SK-N-SH (cell line): ENCODE measurements around the gene SPRYD4. TPM values are rescaled to one million over a fixed set of nuclear protein-coding genes. Genes with fewer than 3 reads are reported as not detected.

Experiments
- CTCF ChIA-PET: fragments of 300-600, 350-600 bp; formaldehyde crosslinking; extraction: SDS; loops from one replicate; lab custom pipeline; 2021; lab: Yijun Ruan, JAX
- POLR2A ChIA-PET: fragments of 350-600 bp; sonication (Branson Sonifier 250); formaldehyde crosslinking; extraction: SDS; loops from one replicate; lab custom pipeline; 2020; ENCODE audit warnings: antibody characterized with exemption, inconsistent platforms; lab: Yijun Ruan, JAX
- DNase-seq: peaks from one replicate; pipeline ENCODE4 v3.0.0; 2012
- H2AFZ ChIP-seq: fragments of 200-600 bp; sonication (generic); 2 replicates; pipeline ENCODE4 v1.8.1; 2016; ENCODE audit warnings: antibody characterized with exemption, mild to moderate bottlenecking, low read depth
- H3F3A ChIP-seq: fragments of 200-600 bp; sonication (generic); replicated peaks from 2 replicates; pipeline ENCODE3; 2016; ENCODE audit warnings: antibody characterized with exemption, mild to moderate bottlenecking; ENCODE audit not compliant: insufficient read depth
- H3K27ac ChIP-seq, 2 experiments: fragments of 200-500 bp in 1 of 2; fragments of 200-600 bp in 1 of 2; sonication (Bioruptor generic) in 1 of 2; sonication (generic), shearing (Covaris generic) in 1 of 2; 2 replicates each; pipeline versions ENCODE4 v1.5.1 to v1.6.1; 2014 to 2016; ENCODE audit warnings: low read depth in 2 of 2, inconsistent platforms in 1 of 2, low read length in 1 of 2, mild to moderate bottlenecking in 1 of 2, mixed read lengths in 1 of 2
- H3K27me3 ChIP-seq: fragments of 200-600 bp; sonication (generic), shearing (Covaris generic); 2 replicates; pipeline ENCODE4 v1.6.1; 2016; ENCODE audit warnings: mixed run types; ENCODE audit not compliant: insufficient read depth
- H3K36me3 ChIP-seq, 2 experiments: fragments of 200-500 bp in 1 of 2; fragments of 200-600 bp in 1 of 2; sonication (Bioruptor generic) in 1 of 2; sonication (generic) in 1 of 2; replicated peaks in 1 of 2; 2 replicates each; pipeline versions ENCODE3 to v1.5.1; 2014 to 2016; ENCODE audit warnings: low read length in 1 of 2, mild to moderate bottlenecking in 1 of 2; ENCODE audit not compliant: insufficient read depth in 2 of 2, control insufficient read depth in 1 of 2
- H3K4me1 ChIP-seq, 2 experiments: fragments of 200-500 bp in 1 of 2; fragments of 200-600 bp in 1 of 2; sonication (Bioruptor generic) in 1 of 2; sonication (generic), shearing (Covaris generic) in 1 of 2; 2 replicates each; pipeline versions ENCODE4 v1.5.1 to v1.6.1; 2014 to 2016; ENCODE audit warnings: low read depth in 1 of 2, low read length in 1 of 2, mixed run types in 1 of 2; ENCODE audit not compliant: insufficient read depth in 2 of 2, control insufficient read depth in 1 of 2
- H3K4me2 ChIP-seq: fragments of 200-600 bp; sonication (generic), shearing (Covaris generic); 2 replicates; pipeline ENCODE4 v1.6.1; 2017; ENCODE audit warnings: mixed run types
- H3K4me3 ChIP-seq, 2 experiments: fragments of 200-500 bp in 1 of 2; fragments of 200-600 bp in 1 of 2; sonication (Bioruptor generic) in 1 of 2; sonication (generic), shearing (Covaris generic) in 1 of 2; 2 replicates each; pipeline versions ENCODE4 v1.5.1 to v1.8.1; 2014 to 2016; ENCODE audit warnings: low read depth in 2 of 2, inconsistent platforms in 1 of 2, low read length in 1 of 2, mild to moderate bottlenecking in 1 of 2, mixed read lengths in 1 of 2, moderate library complexity in 1 of 2
- H3K79me2 ChIP-seq: fragments of 200-600 bp; sonication (generic); 2 replicates; pipeline ENCODE4 v1.8.1; 2017; ENCODE audit warnings: mild to moderate bottlenecking; ENCODE audit not compliant: insufficient read depth
- H3K9ac ChIP-seq: fragments of 200-600 bp; sonication (generic); 2 replicates; pipeline ENCODE4 v1.6.1; 2017; ENCODE audit warnings: mixed run types
- H3K9me2 ChIP-seq: fragments of 200-600 bp; sonication (generic); 2 replicates; pipeline ENCODE4 v1.6.1; 2017; ENCODE audit warnings: mixed run types
- H3K9me3 ChIP-seq: fragments of 200-600 bp; sonication (generic); 2 replicates; pipeline ENCODE4 v1.6.1; 2017; ENCODE audit warnings: mixed run types, mild to moderate bottlenecking, moderate library complexity
- H4K20me1 ChIP-seq: fragments of 200-600 bp; sonication (generic); 2 replicates; pipeline ENCODE4 v1.6.1; 2017; ENCODE audit warnings: mild to moderate bottlenecking, mixed run types; ENCODE audit not compliant: insufficient read depth
- ELF1 ChIP-seq: IDR thresholded peaks from 2 replicates; pipeline ENCODE4 v1.4.0; 2012
- EP300 ChIP-seq, 2 experiments: IDR thresholded peaks; 2 replicates each; pipeline versions ENCODE4 v1.4.0 to v1.6.1; 2012; ENCODE audit warnings: borderline replicate concordance in 1 of 2, low read depth in 1 of 2, low read length in 1 of 2
- EZH2phosphoT487 ChIP-seq: fragments of 200-600 bp; sonication (generic); IDR thresholded peaks from 2 replicates; pipeline ENCODE4 v1.6.1; 2017; ENCODE audit warnings: low read depth, mixed run types, mild to moderate bottlenecking, antibody characterized with exemption, moderate library complexity, borderline replicate concordance
- FOXM1 ChIP-seq: IDR thresholded peaks from 2 replicates; pipeline ENCODE4 v1.4.0; 2012; ENCODE audit warnings: low read depth, mild to moderate bottlenecking
- NFIC ChIP-seq: IDR thresholded peaks from 2 replicates; pipeline ENCODE4 v1.4.0; 2012; ENCODE audit warnings: borderline replicate concordance
- NRF1 ChIP-seq: IDR thresholded peaks from 2 replicates; pipeline ENCODE4 v1.6.1; 2012; ENCODE audit warnings: low read depth, mild to moderate bottlenecking, low read length
- PBX3 ChIP-seq: IDR thresholded peaks from 2 replicates; pipeline ENCODE4; 2012
- POLR2AphosphoS5 ChIP-seq: IDR thresholded peaks from 2 replicates; pipeline ENCODE4 v1.6.1; 2012; ENCODE audit warnings: low read depth, low read length
- RCOR1 ChIP-seq: fragments of 150-350 bp; IDR thresholded peaks from 2 replicates; pipeline ENCODE4 v1.6.1; 2017; ENCODE audit warnings: antibody characterized with exemption, low read length
- REST ChIP-seq: IDR thresholded peaks from 2 replicates; pipeline ENCODE4 v1.6.1; 2012; ENCODE audit warnings: mild to moderate bottlenecking, low read depth, low read length, moderate library complexity
- RXRA ChIP-seq: IDR thresholded peaks from 2 replicates; pipeline ENCODE4 v1.4.0; 2012; ENCODE audit warnings: low read depth, mild to moderate bottlenecking, borderline replicate concordance
- SIN3A ChIP-seq: IDR thresholded peaks from 2 replicates; pipeline ENCODE4 v1.6.1; 2012; ENCODE audit warnings: low read depth, mild to moderate bottlenecking, low read length, moderate library complexity, borderline replicate concordance
- SMC3 ChIP-seq: IDR thresholded peaks from 2 replicates; pipeline ENCODE4 v1.6.1; 2012; ENCODE audit warnings: low read depth, low read length, improper control_type of control experiment
- USF1 ChIP-seq: IDR thresholded peaks from 2 replicates; pipeline ENCODE4 v1.4.0; 2012; ENCODE audit warnings: low read depth, borderline replicate concordance
- WGBS: methylation state at CpG from one replicate; pipeline ENCODE4 v1.1.6; 2017; ENCODE audit warnings: low lambda C conversion rate; 5-methylcytosine and 5-hydroxymethylcytosine counted together
- polyA plus RNA-seq, 3 experiments: library from polyadenylated mRNA; depleted of rRNA; stranded (reverse); fragments of >200 nt; gene quantifications; 2 replicates each; pipeline ENCODE4 v1.2.3, GENCODE V29; 2012
- TF ChIP-seq, protein P1 (sequence below): fragments of 150-350 bp; IDR thresholded peaks from 2 replicates; pipeline ENCODE4 v1.6.1; 2017; ENCODE audit warnings: antibody characterized with exemption, low read length, low read depth, borderline replicate concordance
- TF ChIP-seq, protein P2 (sequence below): IDR thresholded peaks from 2 replicates; pipeline ENCODE4 v1.4.0; 2012; ENCODE audit warnings: low read depth, borderline replicate concordance
- TF ChIP-seq, protein P3 (sequence below): fragments of 150-350 bp; IDR thresholded peaks from 2 replicates; pipeline ENCODE4 v1.6.1; 2016; ENCODE audit warnings: mild to moderate bottlenecking, low read depth, low read length
- TF ChIP-seq, protein P4 (sequence below): fragments of 200-600 bp; sonication (generic); IDR thresholded peaks from 2 replicates; pipeline ENCODE4 v1.6.1; 2017; ENCODE audit warnings: antibody characterized with exemption, mild to moderate bottlenecking, moderate library complexity

Gene SPRYD4
- 2.6 and 3.5 TPM in 2 replicates for polyA plus RNA-seq (2012; rRNA removed)
- polyA plus RNA-seq (2012; cell fraction: cytosol; rRNA removed): 1.8 and 2.3 TPM in 2 replicates
- polyA plus RNA-seq (2012; cell fraction: nucleus; rRNA removed): 5.1 and 7.3 TPM in 2 replicates

DNA sequence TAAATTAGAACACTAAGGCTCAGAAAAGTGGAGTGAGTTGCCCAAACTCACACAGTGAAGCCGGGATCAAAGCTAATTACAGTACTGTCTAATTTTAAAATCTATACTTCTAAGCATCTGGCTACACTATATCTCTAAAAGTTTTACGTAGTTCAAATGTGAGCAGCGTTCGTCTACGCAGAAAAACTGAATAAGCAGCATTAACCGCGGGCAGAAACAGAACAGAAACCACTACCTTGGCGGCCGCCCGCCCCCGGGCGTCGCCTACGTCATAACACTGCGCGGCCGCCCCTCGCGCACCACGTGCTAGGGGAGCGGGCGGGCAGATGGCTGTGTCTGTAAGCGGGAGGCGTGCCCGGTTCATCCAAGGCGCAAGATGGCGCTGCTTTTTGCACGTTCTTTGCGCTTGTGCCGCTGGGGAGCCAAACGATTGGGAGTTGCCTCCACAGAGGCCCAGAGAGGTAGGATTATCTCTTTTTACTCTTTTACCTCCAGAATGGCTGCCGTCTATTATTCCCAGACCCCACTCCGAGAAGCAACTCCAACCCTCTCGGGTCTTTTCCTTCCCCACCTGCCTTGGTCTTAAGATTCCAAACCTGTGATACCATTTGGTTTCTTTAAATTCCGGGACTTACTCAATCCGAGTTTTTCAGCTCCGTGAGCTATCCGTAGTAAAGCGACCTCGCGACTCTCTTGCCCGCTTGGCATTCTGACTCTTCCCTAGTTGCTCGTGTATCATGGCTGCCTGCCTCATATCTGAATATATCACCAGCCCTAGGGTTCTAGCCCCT is at the start of gene SPRYD4:
SPRYD4 (plus strand) TSS at position 363 of the 791 bp plus-strand sequence; CDS start at position 377, 14 bp downstream.
- peak within 1 kb of the TSS; percentile 98 for H2AFZ ChIP-seq
- H3F3A ChIP-seq: peaks cover 10% of the 10 kb centered on the region
- peak within 1 kb of the TSS; percentile 81 to 86 for H3K4me3 ChIP-seq
- ChIA-PET CTCF (interaction anchor here (0.6 to 1.5 kb wide), 5 partner anchors 9 to 279 kb away, joined by 3 to 6 read pairs (median 3); partner anchors contain the start of genes CNPY2 and SMARCC2), POLR2A (interaction anchor here (0.8 kb wide), 1 partner anchor 19 kb away, joined by 3 read pairs; the partner anchor contains the start of gene TIMELESS)
- no peaks in the 10 kb centered on the region for H3K9me3 ChIP-seq
- peaks cover 4 to 11% of the 10 kb centered on the region in 2 experiments for H3K36me3 ChIP-seq
- H4K20me1 ChIP-seq: no peaks in the 10 kb centered on the region
- H3K4me2 ChIP-seq: peak within 1 kb of the TSS; percentile 85
- peak within 1 kb of the TSS; percentile 94 for H3K9ac ChIP-seq
- H3K27ac ChIP-seq: peak within 1 kb of the TSS; percentile 87 to 88
- peaks cover 6 to 9% of the 10 kb centered on the region in 2 experiments; a peak in 1 of 4 replicates for H3K4me1 ChIP-seq
- H3K79me2 ChIP-seq: peaks cover 28% of the 10 kb centered on the region
- no peaks in the 10 kb centered on the region for H3K27me3 ChIP-seq
- H3K9me2 ChIP-seq: no peaks in the 10 kb centered on the region
- DNase-seq: peak; percentile 94
- WGBS: 1% methylated on average over 33 of the region's 43 CpGs
- peak; percentile 95 for TF ChIP-seq POLR2AphosphoS5
- 0 out of 2 replicates have a peak, but pooled peaks have one; percentile 47 for TF ChIP-seq RCOR1
- TF ChIP-seq, protein P1, sequence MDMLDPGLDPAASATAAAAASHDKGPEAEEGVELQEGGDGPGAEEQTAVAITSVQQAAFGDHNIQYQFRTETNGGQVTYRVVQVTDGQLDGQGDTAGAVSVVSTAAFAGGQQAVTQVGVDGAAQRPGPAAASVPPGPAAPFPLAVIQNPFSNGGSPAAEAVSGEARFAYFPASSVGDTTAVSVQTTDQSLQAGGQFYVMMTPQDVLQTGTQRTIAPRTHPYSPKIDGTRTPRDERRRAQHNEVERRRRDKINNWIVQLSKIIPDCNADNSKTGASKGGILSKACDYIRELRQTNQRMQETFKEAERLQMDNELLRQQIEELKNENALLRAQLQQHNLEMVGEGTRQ: peak; percentile 86
- no peak; a peak in 1 of 4 replicates for TF ChIP-seq EP300 (IDR thresholded peaks at IDR 0.05; ENCODE audit: borderline replicate concordance in 1 of 2, low read depth in 1 of 2, low read length in 1 of 2)
- TF ChIP-seq PBX3: no peak
- TF ChIP-seq SMC3: no peak
- no peak for TF ChIP-seq FOXM1
- TF ChIP-seq, protein P2, sequence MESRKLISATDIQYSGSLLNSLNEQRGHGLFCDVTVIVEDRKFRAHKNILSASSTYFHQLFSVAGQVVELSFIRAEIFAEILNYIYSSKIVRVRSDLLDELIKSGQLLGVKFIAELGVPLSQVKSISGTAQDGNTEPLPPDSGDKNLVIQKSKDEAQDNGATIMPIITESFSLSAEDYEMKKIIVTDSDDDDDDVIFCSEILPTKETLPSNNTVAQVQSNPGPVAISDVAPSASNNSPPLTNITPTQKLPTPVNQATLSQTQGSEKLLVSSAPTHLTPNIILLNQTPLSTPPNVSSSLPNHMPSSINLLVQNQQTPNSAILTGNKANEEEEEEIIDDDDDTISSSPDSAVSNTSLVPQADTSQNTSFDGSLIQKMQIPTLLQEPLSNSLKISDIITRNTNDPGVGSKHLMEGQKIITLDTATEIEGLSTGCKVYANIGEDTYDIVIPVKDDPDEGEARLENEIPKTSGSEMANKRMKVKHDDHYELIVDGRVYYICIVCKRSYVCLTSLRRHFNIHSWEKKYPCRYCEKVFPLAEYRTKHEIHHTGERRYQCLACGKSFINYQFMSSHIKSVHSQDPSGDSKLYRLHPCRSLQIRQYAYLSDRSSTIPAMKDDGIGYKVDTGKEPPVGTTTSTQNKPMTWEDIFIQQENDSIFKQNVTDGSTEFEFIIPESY: no peak; the same call in 1 of the 2 replicates
- peak; percentile 61 for TF ChIP-seq NRF1
- TF ChIP-seq, protein P3, sequence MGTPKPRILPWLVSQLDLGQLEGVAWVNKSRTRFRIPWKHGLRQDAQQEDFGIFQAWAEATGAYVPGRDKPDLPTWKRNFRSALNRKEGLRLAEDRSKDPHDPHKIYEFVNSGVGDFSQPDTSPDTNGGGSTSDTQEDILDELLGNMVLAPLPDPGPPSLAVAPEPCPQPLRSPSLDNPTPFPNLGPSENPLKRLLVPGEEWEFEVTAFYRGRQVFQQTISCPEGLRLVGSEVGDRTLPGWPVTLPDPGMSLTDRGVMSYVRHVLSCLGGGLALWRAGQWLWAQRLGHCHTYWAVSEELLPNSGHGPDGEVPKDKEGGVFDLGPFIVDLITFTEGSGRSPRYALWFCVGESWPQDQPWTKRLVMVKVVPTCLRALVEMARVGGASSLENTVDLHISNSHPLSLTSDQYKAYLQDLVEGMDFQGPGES: no peak
- TF ChIP-seq EZH2phosphoT487: no peak
- TF ChIP-seq NFIC: no peak
- peak; percentile 42; the same call in 1 of the 2 replicates for TF ChIP-seq ELF1
- TF ChIP-seq RXRA: no peak
- TF ChIP-seq USF1: peak; percentile 95
- TF ChIP-seq REST: peak; percentile 67; the same call in 1 of the 2 replicates
- peak; percentile 91 for TF ChIP-seq SIN3A
- TF ChIP-seq, protein P4, sequence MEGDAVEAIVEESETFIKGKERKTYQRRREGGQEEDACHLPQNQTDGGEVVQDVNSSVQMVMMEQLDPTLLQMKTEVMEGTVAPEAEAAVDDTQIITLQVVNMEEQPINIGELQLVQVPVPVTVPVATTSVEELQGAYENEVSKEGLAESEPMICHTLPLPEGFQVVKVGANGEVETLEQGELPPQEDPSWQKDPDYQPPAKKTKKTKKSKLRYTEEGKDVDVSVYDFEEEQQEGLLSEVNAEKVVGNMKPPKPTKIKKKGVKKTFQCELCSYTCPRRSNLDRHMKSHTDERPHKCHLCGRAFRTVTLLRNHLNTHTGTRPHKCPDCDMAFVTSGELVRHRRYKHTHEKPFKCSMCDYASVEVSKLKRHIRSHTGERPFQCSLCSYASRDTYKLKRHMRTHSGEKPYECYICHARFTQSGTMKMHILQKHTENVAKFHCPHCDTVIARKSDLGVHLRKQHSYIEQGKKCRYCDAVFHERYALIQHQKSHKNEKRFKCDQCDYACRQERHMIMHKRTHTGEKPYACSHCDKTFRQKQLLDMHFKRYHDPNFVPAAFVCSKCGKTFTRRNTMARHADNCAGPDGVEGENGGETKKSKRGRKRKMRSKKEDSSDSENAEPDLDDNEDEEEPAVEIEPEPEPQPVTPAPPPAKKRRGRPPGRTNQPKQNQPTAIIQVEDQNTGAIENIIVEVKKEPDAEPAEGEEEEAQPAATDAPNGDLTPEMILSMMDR: peak; percentile 45
